PC-3 (cell line): ENCODE data around the gene TTC31. TPM values are rescaled to one million over a fixed set of nuclear protein-coding genes. Genes with fewer than 3 reads are reported as not detected.

Source experiments
- ATAC-seq: fragments of 200-7000 bp; cut with Tn5 transposase; 2 replicates; pipeline ENCODE4 v1.9.1; 2020; ENCODE audit warnings: mild to moderate bottlenecking, moderate library complexity
- BruUV-seq: library from RNA; stranded (reverse); fragments of 400-500 nt; replicated peaks from 2 replicates; lab custom pipeline; 2021; lab: Mats Ljungman, UMichigan
- CTCF ChIA-PET: fragments of 300-600 bp; sonication (Branson Sonifier 250); formaldehyde crosslinking; loops from one replicate; lab custom pipeline; 2022; ENCODE audit warnings: antibody characterized with exemption; lab: Charles Lee
- POLR2A ChIA-PET: fragments of 300-600 bp; sonication (Branson Sonifier 250); formaldehyde crosslinking; loops from one replicate; lab custom pipeline; 2022; ENCODE audit warnings: antibody characterized with exemption; ENCODE audit not compliant: unreplicated experiment; lab: Charles Lee
- DNase-seq: peaks from one replicate; pipeline ENCODE4 v3.0.0-alpha.2; 2015
- H2AFZ ChIP-seq: fragments of 300-600 bp; sonication (generic); 2 replicates; pipeline ENCODE4 v1.6.0; 2016; ENCODE audit warnings: antibody characterized with exemption, low read length
- H3F3A ChIP-seq: fragments of 300-600 bp; sonication (generic); one replicate; pipeline ENCODE4 v1.6.0; 2017; ENCODE audit warnings: antibody characterized with exemption, low read length, control low read depth, mild to moderate bottlenecking; ENCODE audit not compliant: unreplicated experiment
- H3K27ac ChIP-seq: fragments of 300-600 bp; sonication (generic); 2 replicates; pipeline ENCODE4 v1.5.1; 2016; ENCODE audit warnings: mild to moderate bottlenecking, low read length
- H3K27me3 ChIP-seq: fragments of 300-600 bp; sonication (generic); 2 replicates; pipeline ENCODE4 v1.6.1; 2016; ENCODE audit warnings: low read length, mixed read lengths
- H3K36me3 ChIP-seq: fragments of 300-600 bp; sonication (generic); 2 replicates; pipeline ENCODE4 v1.6.1; 2016; ENCODE audit warnings: low read depth, mixed run types, low read length, mixed read lengths
- H3K4me1 ChIP-seq: fragments of 300-600 bp; sonication (generic); 2 replicates; pipeline ENCODE4 v1.5.1; 2016; ENCODE audit warnings: low read length; ENCODE audit not compliant: insufficient read depth
- H3K4me2 ChIP-seq: fragments of 300-600 bp; sonication (generic); 2 replicates; pipeline ENCODE4 v1.6.0; 2016; ENCODE audit warnings: low read length
- H3K4me3 ChIP-seq: fragments of 300-600 bp; sonication (generic); 2 replicates; pipeline ENCODE4 v1.5.1; 2016; ENCODE audit warnings: mild to moderate bottlenecking, low read length, mixed read lengths
- H3K79me2 ChIP-seq: fragments of 300-600 bp; sonication (generic); 2 replicates; pipeline ENCODE4 v1.6.1; 2017; ENCODE audit warnings: low read length, mixed read lengths
- H3K9ac ChIP-seq: fragments of 300-600 bp; sonication (generic); 2 replicates; pipeline ENCODE4 v1.6.0; 2016; ENCODE audit warnings: mild to moderate bottlenecking, low read length
- H3K9me2 ChIP-seq: fragments of 300-600 bp; sonication (generic); replicated peaks from 2 replicates; pipeline ENCODE4 v1.6.1; 2016; ENCODE audit warnings: mixed run types, low read length, mixed read lengths
- H3K9me3 ChIP-seq: fragments of 300-600 bp; sonication (generic); 2 replicates; pipeline ENCODE4 v1.6.1; 2016; ENCODE audit warnings: low read length, mixed read lengths
- H4K20me1 ChIP-seq: fragments of 300-600 bp; sonication (generic); 2 replicates; pipeline ENCODE4 v1.6.1; 2016; ENCODE audit warnings: low read length, mixed read lengths
- CTCF ChIP-seq: fragments of 300-600 bp; sonication (generic); conservative IDR thresholded peaks from 2 replicates; pipeline ENCODE4 v1.5.1; 2017; ENCODE audit warnings: antibody characterized with exemption, low read depth, mild to moderate bottlenecking, low read length
- EZH2 ChIP-seq: fragments of 300-600 bp; sonication (generic); IDR thresholded peaks from one replicate; pipeline ENCODE4 v1.6.1; 2017; ENCODE audit warnings: antibody characterized with exemption, mild to moderate bottlenecking, low read length; ENCODE audit not compliant: unreplicated experiment
- EZH2phosphoT487 ChIP-seq: fragments of 300-600 bp; sonication (generic); IDR thresholded peaks from 2 replicates; pipeline ENCODE4 v1.6.1; 2018; ENCODE audit warnings: mild to moderate bottlenecking, antibody characterized with exemption, low read length, borderline replicate concordance
- intact Hi-C: fragments of 100-400 bp; cut with micrococcal nuclease; formaldehyde crosslinking; loops from 2 replicates; pipeline ENCODE4 v1.9.0; 2023
- total RNA-seq: library from RNA; depleted of rRNA; stranded (reverse); fragments of >200 nt; gene quantifications from 2 replicates; pipeline ENCODE4 v1.2.3, GENCODE V29; 2014

TTC31 gene
- total RNA-seq, 1 experiment from 2014 or later = 21.1 TPM

- ATAC-seq = peak; percentile 59
- Histone ChIP-seq H3K79me2 (no peaks in the 10 kb centered on the region), H3K27me3 (no peaks in the 10 kb centered on the region), H3K4me1 (0 out of 2 replicates have a peak, but pooled peaks cover 3% of the 10 kb centered on the region), H4K20me1 (no peaks in the 10 kb centered on the region), H3K36me3 (no peaks in the 10 kb centered on the region), H3K9ac (peak overlapping the region; percentile 33; the same call in 1 of the 2 replicates), H3K27ac (no peak overlapping the region), H3K4me3 (peak overlapping the region; percentile 69), H3K4me2 (peak overlapping the region; percentile 82), H3K9me3 (no peaks in the 10 kb centered on the region), H3F3A (no peaks in the 10 kb centered on the region), H3K9me2 (no peaks in the 10 kb centered on the region), H2AFZ (peak overlapping the region; percentile 91)
- CTCF ChIA-PET = interaction anchor here (0.8 kb wide), 1 partner anchor 30 kb away, joined by 7 read pairs; no protein-coding TSS in a partner anchor
- BruUV-seq = no TSS peak
- POLR2A ChIA-PET = no interaction called here
- TF ChIP-seq EZH2phosphoT487 (no peak), EZH2 (no peak), CTCF (no peak)
- peak; percentile 49 for DNase-seq
- intact Hi-C loops = no loop called here
Measured at GRCh38 chr2:74513605-74514367, 30.9 kb downstream of the TTC31 start.

- H3F3A ChIP-seq = no peaks in the 10 kb centered on the region
- no TSS peak for BruUV-seq
- no peaks in the 10 kb centered on the region for H3K27me3 ChIP-seq
- ChIA-PET POLR2A (no interaction called here), CTCF (interaction anchor here (0.5 to 0.8 kb wide), 2 partner anchors 31 to 40 kb away, joined by 7 read pairs; no protein-coding TSS in a partner anchor)
- TF ChIP-seq EZH2phosphoT487 = no peak
- TF ChIP-seq CTCF = no peak
- no peak for TF ChIP-seq EZH2
- no peaks in the 10 kb centered on the region for H4K20me1 ChIP-seq
- no peak within 1 kb of the TSS for H3K27ac ChIP-seq
- no peaks in the 10 kb centered on the region for H3K36me3 ChIP-seq
- peak within 1 kb of the TSS; percentile 91 for H2AFZ ChIP-seq
- intact Hi-C loops = no loop called here
- H3K9me2 ChIP-seq = no peaks in the 10 kb centered on the region
- DNase-seq (peak; percentile 33), ATAC-seq (peak; percentile 63)
- no peaks in the 10 kb centered on the region for H3K79me2 ChIP-seq
- H3K9ac ChIP-seq = peak within 1 kb of the TSS; percentile 33; the same call in 1 of the 2 replicates
- H3K9me3 ChIP-seq = no peaks in the 10 kb centered on the region
- H3K4me2 ChIP-seq = peak within 1 kb of the TSS; percentile 82
- peak within 1 kb of the TSS; percentile 69 for H3K4me3 ChIP-seq
- H3K4me1 ChIP-seq = 0 out of 2 replicates have a peak, but pooled peaks cover 3% of the 10 kb centered on the region
Measured at GRCh38 chr2:74514368-74515270, 31.7 kb downstream of the TTC31 start, which contains the start of gene TLX2. Gene TLX2, plus strand, starts transcription at chr2:74514450. Its CDS starts 357 bp downstream, at chr2:74514807.
